ENCODE data around the gene SNAPIN. TPM values are rescaled to one million over a fixed set of nuclear protein-coding genes. Genes with fewer than 3 reads are reported as not detected.

The SNAPIN gene, protein sequence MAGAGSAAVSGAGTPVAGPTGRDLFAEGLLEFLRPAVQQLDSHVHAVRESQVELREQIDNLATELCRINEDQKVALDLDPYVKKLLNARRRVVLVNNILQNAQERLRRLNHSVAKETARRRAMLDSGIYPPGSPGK
- 48.3 and 48.5 TPM in 2 replicates for total RNA-seq (2014; rRNA removed; shearing (Covaris generic))

DNA sequence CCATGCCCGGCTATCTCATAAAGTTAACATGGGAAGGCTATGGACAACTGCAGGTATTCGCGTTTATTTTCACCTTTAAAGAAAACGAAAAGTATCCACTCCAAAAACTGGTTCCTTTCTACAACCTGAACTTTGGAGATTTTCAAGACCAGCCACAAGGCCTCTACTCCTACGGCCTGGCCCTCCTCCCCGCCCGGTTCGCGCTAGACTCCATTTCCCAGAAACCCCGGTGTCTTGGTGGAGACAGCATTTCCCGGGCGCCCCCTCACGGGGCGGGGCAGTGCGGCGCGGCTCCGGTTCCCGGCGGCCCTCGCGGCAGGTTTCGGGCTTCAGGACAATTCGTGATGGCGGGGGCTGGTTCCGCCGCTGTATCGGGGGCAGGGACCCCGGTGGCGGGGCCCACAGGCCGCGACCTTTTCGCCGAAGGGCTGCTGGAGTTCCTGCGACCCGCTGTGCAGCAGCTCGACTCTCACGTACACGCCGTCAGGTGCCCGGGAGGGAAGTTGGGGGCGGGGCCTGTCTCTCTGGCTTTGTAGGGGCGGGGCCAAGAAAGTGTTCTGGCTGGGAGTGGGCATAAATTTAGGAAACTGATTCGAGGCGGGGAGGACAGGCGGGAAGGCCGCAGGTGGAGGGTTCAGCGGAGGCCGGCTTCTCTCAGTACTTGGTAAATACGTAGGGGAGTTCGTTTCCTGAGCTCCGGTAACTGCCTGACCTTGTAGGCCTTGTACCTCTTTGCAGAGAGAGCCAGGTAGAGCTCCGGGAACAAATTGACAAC lies at the start of gene SNAPIN:
SNAPIN (plus strand) TSS at position 304 of the 775 bp plus-strand sequence; CDS start at position 345, 41 bp downstream.
- peak within 1 kb of the TSS; percentile 91 for H3K4me3 ChIP-seq (ENCODE audit: insufficient read depth, low read depth, low read length)
- DNase-seq, result peak; percentile 96
- peaks cover 22% of the 10 kb centered on the region for H3K36me3 ChIP-seq (replicated peaks; ENCODE audit: control insufficient read depth, insufficient read depth, low read length)
- H3K27me3 ChIP-seq (ENCODE audit: control insufficient read depth, insufficient read depth, low read length), result no peaks in the 10 kb centered on the region

DNA sequence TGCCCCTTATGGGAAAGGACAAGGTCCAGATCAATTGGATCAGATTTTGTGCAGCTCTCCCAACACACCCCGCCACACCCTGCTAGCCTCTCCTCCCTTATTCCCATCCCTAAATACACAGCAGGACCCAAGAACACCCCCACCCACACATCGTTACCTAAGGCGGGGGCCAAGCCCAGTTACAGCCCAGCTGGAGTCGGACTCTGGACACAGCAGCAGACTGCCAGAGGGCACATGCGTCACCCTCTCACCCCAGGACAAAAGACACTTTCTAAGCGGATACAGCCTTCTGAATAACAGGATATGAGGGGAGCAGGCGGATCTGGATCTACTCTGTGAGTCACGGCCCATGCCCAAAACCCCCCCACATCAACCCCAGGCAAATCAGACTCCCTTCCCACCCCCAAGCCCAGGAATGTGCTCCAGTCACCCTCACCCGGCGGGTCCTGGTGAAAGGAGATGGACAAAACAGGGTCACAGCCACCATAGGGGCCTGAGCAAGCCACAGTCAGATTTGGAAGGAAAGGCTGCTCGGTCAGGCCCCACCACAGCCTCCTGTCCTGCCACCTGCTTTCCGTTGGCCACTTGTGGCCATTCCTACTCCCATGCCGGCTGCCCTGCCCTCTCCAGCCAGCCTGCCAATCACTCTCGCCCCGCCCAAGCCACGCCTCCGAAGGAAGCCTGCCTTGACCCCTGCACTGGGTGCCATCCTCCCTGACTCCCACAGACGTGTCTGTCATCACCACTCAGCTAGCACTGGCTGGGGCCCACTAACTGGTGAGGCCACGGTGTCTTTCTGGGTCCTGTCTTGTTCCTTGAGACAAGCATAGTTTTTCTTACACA lies 49.5 kb upstream of the SNAPIN start:
- Histone ChIP-seq H3K36me3 (replicated peaks; ENCODE audit: control insufficient read depth, insufficient read depth, low read length) (no peaks in the 10 kb centered on the region), H3K27me3 (ENCODE audit: control insufficient read depth, insufficient read depth, low read length) (no peaks in the 10 kb centered on the region; the same call in 1 of the 2 replicates), H3K4me3 (ENCODE audit: insufficient read depth, low read depth, low read length) (peak overlapping the region; percentile 13; the same call in 1 of the 2 replicates)
- peak; percentile 95 for DNase-seq

DNA sequence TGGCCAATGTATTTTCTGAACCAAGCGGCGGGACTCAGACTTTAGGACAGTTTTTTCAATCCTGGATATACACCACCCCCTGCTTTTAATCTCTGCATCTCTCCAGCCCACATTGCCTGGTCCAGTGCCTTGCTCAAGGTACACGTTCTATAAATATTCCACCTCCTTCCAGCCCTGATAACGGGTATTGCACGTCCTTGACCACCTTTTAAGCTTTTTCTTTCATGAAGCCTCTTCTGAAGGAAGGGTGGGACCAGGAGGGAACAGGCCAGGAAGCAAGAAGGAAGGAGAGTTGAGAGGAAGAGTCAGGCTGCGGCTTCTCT lies 49.0 kb upstream of the SNAPIN start:
- H3K27me3 ChIP-seq (ENCODE audit: control insufficient read depth, insufficient read depth, low read length), result no peaks in the 10 kb centered on the region; the same call in 1 of the 2 replicates
- H3K36me3 ChIP-seq (replicated peaks; ENCODE audit: control insufficient read depth, insufficient read depth, low read length), result no peaks in the 10 kb centered on the region
- no peak overlapping the region; the same call in 1 of the 2 replicates for H3K4me3 ChIP-seq (ENCODE audit: insufficient read depth, low read depth, low read length)
- no peak for DNase-seq

DNA sequence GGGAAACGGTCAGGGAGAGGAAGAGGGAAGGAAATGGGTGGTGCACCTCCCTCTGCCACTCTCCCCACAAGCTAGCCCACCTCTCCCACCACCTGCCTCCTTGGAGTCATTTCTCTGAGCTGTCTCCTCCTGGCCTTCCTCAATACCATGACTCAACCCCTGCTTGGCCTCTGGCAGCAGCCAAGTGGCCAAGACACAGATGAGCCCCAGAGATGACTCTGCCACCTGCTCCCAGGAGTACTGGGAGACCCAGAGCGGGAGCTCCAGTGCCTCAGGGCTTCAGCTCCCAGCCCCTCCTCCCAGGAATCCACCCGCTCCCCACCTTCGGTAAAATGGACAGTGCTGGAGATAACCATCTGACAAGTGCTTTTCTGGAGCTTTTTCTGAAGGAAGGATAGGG lies 48.2 kb upstream of the SNAPIN start:
- Histone ChIP-seq H3K4me3 (ENCODE audit: insufficient read depth, low read depth, low read length) (no peak overlapping the region; the same call in 1 of the 2 replicates), H3K36me3 (replicated peaks; ENCODE audit: control insufficient read depth, insufficient read depth, low read length) (no peaks in the 10 kb centered on the region), H3K27me3 (ENCODE audit: control insufficient read depth, insufficient read depth, low read length) (no peaks in the 10 kb centered on the region; the same call in 1 of the 2 replicates)
- no peak for DNase-seq

DNA sequence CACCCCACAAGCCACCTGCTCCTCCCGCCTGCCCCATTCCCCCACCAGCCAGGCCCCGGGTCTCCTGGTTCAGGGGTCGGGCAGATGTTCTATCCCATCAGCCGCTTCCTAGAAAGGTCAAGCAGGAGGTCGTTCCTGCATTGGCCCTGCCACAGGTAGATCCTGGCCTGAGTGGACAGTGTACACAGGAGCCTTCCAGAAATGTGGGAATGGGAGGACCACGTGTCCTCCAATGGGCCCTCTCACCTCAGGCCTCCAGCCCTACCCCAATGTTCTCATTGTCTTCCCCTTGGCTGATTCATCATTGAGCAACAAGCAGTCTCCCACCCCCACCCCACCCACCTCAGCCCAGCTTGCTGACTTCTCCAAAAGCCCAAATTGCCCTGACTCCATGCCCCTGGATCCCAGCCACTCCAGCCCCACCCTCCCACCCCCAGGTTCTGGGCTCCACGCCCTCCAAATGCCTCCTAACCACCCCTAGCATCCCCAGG lies 47.6 kb upstream of the SNAPIN start:
- H3K36me3 ChIP-seq (replicated peaks; ENCODE audit: control insufficient read depth, insufficient read depth, low read length), result no peaks in the 10 kb centered on the region
- no peaks in the 10 kb centered on the region; the same call in 1 of the 2 replicates for H3K27me3 ChIP-seq (ENCODE audit: control insufficient read depth, insufficient read depth, low read length)
- DNase-seq, result peak; percentile 37
- H3K4me3 ChIP-seq (ENCODE audit: insufficient read depth, low read depth, low read length), result peak overlapping the region; percentile 8; the same call in 1 of the 2 replicates

DNA sequence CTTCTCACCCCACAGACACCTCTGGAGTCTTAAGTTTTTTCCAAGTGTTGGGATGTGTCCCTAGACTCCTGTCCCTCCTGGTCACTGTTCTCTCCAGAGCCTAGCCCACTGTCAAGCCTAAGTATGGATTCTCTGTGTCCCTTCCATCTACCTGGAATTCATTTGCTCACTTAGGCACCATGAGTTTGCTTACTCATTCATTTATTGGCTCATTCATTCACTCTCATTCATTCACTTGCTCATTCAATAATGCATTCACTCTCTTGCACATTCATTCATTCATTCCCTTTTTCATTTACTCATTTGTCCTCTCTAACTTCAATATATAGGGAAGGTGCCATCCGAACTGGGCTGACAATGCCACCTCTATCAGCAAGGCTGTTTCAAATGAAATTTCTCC lies 47.1 kb upstream of the SNAPIN start:
- no peaks in the 10 kb centered on the region for H3K36me3 ChIP-seq (replicated peaks; ENCODE audit: control insufficient read depth, insufficient read depth, low read length)
- no peak for DNase-seq
- peak overlapping the region; percentile 37; the same call in 1 of the 2 replicates for H3K4me3 ChIP-seq (ENCODE audit: insufficient read depth, low read depth, low read length)
- no peaks in the 10 kb centered on the region; the same call in 1 of the 2 replicates for H3K27me3 ChIP-seq (ENCODE audit: control insufficient read depth, insufficient read depth, low read length)

DNA sequence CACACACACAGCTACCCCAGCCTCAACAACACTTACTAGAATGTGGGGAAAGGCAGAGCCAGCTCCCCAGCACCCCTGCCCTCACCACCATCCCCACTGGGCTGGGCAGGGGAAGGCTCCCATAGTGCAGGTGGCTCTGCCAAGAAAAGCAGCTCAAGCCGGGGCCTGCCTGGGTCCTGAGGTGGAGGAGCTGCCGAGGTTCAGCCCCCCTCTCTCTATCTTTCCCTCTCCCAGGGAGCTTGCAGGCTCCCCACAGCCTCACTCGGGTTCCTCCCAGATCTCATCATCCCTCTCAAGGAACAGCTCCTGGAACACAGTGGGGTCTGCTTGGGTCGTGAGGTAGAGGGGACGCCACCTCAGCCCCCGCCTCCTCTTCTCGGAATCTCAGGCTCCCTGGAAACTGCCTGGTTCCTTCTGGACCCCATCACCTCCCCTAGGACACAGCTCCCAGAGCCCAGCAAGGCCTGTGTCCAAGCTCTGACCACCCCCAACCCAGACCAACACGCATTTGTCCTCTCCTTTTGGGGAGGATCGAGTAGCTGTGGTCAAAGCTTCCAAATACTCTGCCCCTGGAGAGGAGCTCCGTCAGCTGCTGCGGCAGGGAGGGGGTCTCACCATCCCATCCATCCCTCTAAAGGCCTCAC lies 46.3 kb upstream of the SNAPIN start:
- Histone ChIP-seq H3K4me3 (ENCODE audit: insufficient read depth, low read depth, low read length) (peak overlapping the region; percentile 37), H3K27me3 (ENCODE audit: control insufficient read depth, insufficient read depth, low read length) (no peaks in the 10 kb centered on the region; the same call in 1 of the 2 replicates), H3K36me3 (replicated peaks; ENCODE audit: control insufficient read depth, insufficient read depth, low read length) (no peaks in the 10 kb centered on the region)
- peak; percentile 65 for DNase-seq

DNA sequence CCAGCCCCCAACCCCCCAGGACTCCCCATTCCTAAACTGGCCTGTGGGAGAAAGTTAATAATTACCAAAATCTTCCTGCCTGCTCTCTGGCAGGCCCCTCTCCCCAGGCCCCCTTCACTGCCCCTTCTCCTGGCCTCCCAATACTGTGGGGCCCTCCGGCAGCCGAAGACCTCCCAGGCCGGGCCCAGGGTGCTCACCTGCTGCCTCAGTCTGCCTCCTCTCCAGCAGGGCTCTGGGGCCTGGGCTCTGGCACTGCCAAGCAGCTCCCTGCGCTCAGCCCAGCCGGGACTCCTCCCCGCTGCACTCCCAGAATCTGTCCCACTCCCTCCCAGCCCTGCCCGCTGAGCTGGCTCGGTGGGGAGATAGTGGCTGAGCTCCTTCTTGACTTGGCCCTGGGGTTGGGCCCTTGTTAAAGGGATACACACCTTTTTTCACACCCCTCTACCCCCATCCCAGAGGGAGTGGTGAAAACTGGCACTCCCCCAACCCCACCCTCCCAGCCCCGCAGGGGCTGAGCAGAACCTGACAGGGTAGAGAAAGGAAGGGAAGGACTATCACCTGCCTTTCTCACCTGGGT lies 45.7 kb upstream of the SNAPIN start, which contains the start of gene S100A16:
S100A16 (minus strand) TSS at position 383 of the 577 bp plus-strand sequence. CDS start 4,986 bp downstream, outside the sequence.
- Histone ChIP-seq H3K36me3 (replicated peaks; ENCODE audit: control insufficient read depth, insufficient read depth, low read length) (no peaks in the 10 kb centered on the region), H3K27me3 (ENCODE audit: control insufficient read depth, insufficient read depth, low read length) (no peaks in the 10 kb centered on the region; the same call in 1 of the 2 replicates), H3K4me3 (ENCODE audit: insufficient read depth, low read depth, low read length) (peak within 1 kb of the TSS; percentile 37)
- DNase-seq, result peak; percentile 90

DNA sequence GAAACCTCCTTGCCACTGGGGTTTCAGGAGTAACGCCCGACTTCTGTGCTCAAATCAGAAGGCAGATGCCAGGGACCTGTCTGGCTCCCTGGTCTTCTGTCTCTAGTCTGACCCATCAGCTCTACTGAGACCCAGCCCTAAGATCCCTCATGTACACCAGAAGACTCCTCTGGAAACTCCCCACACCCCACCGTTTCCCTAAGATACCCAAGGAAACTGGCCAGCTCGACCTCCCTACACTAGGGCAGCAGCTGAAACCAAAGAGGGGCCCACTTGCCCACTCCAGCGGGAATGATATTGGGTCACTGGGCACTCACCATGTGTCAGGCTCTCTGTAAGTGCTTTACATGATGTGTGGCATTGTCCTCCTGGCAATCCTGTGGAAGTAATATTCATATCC lies 45.1 kb upstream of the SNAPIN start:
- Histone ChIP-seq H3K36me3 (replicated peaks; ENCODE audit: control insufficient read depth, insufficient read depth, low read length) (no peaks in the 10 kb centered on the region), H3K27me3 (ENCODE audit: control insufficient read depth, insufficient read depth, low read length) (no peaks in the 10 kb centered on the region; the same call in 1 of the 2 replicates), H3K4me3 (ENCODE audit: insufficient read depth, low read depth, low read length) (no peak overlapping the region; the same call in 1 of the 2 replicates)
- no peak for DNase-seq

DNA sequence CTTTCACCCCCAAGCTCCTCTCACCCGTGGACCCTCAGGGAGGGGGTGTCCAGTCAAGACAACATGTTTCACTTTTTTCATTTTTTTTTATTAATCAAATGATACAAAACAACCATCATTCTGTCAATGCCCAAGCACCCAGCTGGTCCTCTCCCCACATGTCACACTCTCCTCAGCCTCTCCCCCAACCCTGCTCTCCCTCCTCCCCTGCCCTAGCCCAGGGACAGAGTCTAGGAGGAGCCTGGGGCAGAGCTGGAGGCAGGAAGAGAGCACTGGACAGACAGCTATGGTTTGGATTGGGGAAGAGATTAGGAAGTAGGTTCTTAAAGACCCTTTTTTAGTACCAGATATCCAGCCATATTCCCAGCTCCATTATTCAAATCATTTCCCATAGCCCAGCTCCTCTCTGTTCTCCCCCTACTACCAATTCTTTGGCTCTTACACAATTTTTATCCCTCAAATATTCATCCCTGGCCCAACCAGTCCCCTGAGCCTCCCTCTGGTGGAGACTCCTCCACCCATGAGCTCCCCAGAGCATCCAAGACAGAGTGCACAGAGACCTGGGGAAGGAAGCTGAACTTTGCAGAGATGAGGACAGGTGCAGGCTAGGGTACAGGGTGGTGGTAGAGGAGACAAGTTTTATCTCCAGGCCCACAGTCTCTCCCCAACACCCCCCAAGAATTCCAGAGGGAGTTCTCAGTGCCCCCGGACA lies 44.2 kb upstream of the SNAPIN start:
- DNase-seq, result no peak
- Histone ChIP-seq H3K36me3 (replicated peaks; ENCODE audit: control insufficient read depth, insufficient read depth, low read length) (peaks cover 1% of the 10 kb centered on the region; the same call in 1 of the 2 replicates), H3K4me3 (ENCODE audit: insufficient read depth, low read depth, low read length) (no peak overlapping the region), H3K27me3 (ENCODE audit: control insufficient read depth, insufficient read depth, low read length) (no peaks in the 10 kb centered on the region; the same call in 1 of the 2 replicates)

DNA sequence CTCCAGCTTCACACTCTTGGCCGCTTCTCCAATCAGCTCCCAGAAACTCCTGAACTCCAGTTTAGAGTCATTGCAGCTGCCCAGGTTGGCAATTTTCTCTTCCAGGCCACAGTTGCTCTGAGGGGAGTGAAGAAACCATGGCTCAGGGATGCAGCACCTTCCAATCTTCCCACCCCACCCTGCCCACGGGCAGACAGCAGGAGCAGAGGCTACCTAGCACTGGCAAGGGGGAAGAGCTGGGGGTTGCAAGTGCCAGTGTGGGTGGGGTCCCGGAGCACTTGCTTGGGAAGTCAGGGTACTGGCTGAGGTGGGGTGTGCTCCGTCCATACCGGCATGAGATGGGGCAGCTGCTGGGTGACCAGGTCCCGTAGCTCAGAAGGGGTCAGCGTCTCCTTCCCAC lies 43.6 kb upstream of the SNAPIN start:
- peaks cover 1% of the 10 kb centered on the region; the same call in 1 of the 2 replicates for H3K36me3 ChIP-seq (replicated peaks; ENCODE audit: control insufficient read depth, insufficient read depth, low read length)
- H3K27me3 ChIP-seq (ENCODE audit: control insufficient read depth, insufficient read depth, low read length), result no peaks in the 10 kb centered on the region; the same call in 1 of the 2 replicates
- DNase-seq, result no peak
- no peak overlapping the region for H3K4me3 ChIP-seq (ENCODE audit: insufficient read depth, low read depth, low read length)

DNA sequence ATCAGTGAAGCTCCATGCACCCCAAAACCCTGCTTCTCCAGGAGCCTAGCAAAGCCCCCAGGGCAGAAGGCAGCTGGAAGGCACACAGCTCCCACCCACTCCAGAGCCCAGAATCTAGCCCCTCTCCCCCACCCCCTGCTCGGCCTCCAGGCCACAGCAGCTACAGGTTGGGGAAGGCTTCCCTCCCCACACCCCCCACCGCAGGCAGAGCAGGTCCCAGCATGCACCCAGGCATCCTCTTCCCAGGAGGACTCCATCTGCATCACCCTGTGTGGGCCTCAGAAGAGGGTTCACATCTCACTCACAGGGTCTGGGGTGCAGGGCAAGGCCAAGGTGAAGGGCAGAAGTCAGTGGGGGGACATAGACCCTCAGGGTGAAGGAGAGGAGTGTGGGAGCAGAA lies 43.1 kb upstream of the SNAPIN start:
- Histone ChIP-seq H3K4me3 (ENCODE audit: insufficient read depth, low read depth, low read length) (no peak overlapping the region), H3K27me3 (ENCODE audit: control insufficient read depth, insufficient read depth, low read length) (no peaks in the 10 kb centered on the region; the same call in 1 of the 2 replicates), H3K36me3 (replicated peaks; ENCODE audit: control insufficient read depth, insufficient read depth, low read length) (peaks cover 1% of the 10 kb centered on the region; the same call in 1 of the 2 replicates)
- no peak for DNase-seq
